DND-41 (cell line): ENCODE results near the gene RNU2-63P.

Experiments
- ATAC-seq: fragments of 200-7000 bp; cut with Tn5 transposase; 3 replicates; pipeline ENCODE4 v1.9.1; 2021; ENCODE audit warnings: low read depth; ENCODE audit not compliant: insufficient read depth
- DNase-seq: peaks from one replicate; pipeline ENCODE4 v3.0.0-alpha.2; 2020
- H2AFZ ChIP-seq: 2 replicates; pipeline ENCODE4 v1.6.0; 2012; ENCODE audit warnings: low read depth, low read length
- H3K27ac ChIP-seq: 2 replicates; pipeline ENCODE4 v1.5.1; 2012; ENCODE audit warnings: low read length, inconsistent platforms
- H3K27me3 ChIP-seq: fragments of 200-600 bp; sonication (generic); 2 replicates; pipeline ENCODE4 v1.6.0; 2012; ENCODE audit warnings: low read length, mild to moderate bottlenecking, inconsistent platforms; ENCODE audit not compliant: insufficient read depth, poor library complexity
- H3K36me3 ChIP-seq: 2 replicates; pipeline ENCODE4 v1.5.1; 2012; ENCODE audit warnings: low read length, inconsistent platforms; ENCODE audit not compliant: insufficient read depth
- H3K4me1 ChIP-seq: 2 replicates; pipeline ENCODE4 v1.5.1; 2012; ENCODE audit warnings: mild to moderate bottlenecking, low read length; ENCODE audit not compliant: insufficient read depth
- H3K4me2 ChIP-seq: 2 replicates; pipeline ENCODE4 v1.6.0; 2012; ENCODE audit warnings: mild to moderate bottlenecking, moderate library complexity, low read length, inconsistent platforms; ENCODE audit not compliant: insufficient read depth
- H3K4me3 ChIP-seq, 2 experiments: fragments of 200-600 bp in 1 of 2; shearing (Covaris generic) in 1 of 2; 2 replicates each; pipeline ENCODE4 v1.5.1; 2012 to 2016; ENCODE audit warnings: inconsistent platforms in 2 of 2, low read length in 2 of 2, mild to moderate bottlenecking in 2 of 2, low read depth in 1 of 2, moderate library complexity in 1 of 2
- H3K79me2 ChIP-seq: 2 replicates; pipeline ENCODE4 v1.6.0; 2012; ENCODE audit warnings: low read length, inconsistent platforms; ENCODE audit not compliant: insufficient read depth
- H3K9ac ChIP-seq: 2 replicates; pipeline ENCODE4 v1.6.0; 2012; ENCODE audit warnings: low read depth, mild to moderate bottlenecking, inconsistent platforms, low read length, moderate library complexity
- H3K9me3 ChIP-seq: 2 replicates; pipeline ENCODE4 v1.5.1; 2012; ENCODE audit warnings: low read length, moderate library complexity, mild to moderate bottlenecking, inconsistent platforms; ENCODE audit not compliant: insufficient read depth, severe bottlenecking
- H4K20me1 ChIP-seq: 2 replicates; pipeline ENCODE4 v1.6.0; 2012; ENCODE audit warnings: low read length; ENCODE audit not compliant: insufficient read depth
- EZH2 ChIP-seq: IDR thresholded peaks from 3 replicates; pipeline ENCODE4 v1.6.1; 2012; ENCODE audit warnings: borderline replicate concordance, low read depth, mild to moderate bottlenecking, moderate library complexity, low read length, inconsistent platforms; ENCODE audit not compliant: severe bottlenecking
- TF ChIP-seq, protein P1 (sequence below): IDR thresholded peaks from 2 replicates; pipeline ENCODE4 v1.5.1; 2012; ENCODE audit warnings: borderline replicate concordance, low read length, moderate library complexity, mild to moderate bottlenecking; ENCODE audit not compliant: poor library complexity, severe bottlenecking; ENCODE audit errors: extremely low read depth

The RNU2-63P gene

DNA sequence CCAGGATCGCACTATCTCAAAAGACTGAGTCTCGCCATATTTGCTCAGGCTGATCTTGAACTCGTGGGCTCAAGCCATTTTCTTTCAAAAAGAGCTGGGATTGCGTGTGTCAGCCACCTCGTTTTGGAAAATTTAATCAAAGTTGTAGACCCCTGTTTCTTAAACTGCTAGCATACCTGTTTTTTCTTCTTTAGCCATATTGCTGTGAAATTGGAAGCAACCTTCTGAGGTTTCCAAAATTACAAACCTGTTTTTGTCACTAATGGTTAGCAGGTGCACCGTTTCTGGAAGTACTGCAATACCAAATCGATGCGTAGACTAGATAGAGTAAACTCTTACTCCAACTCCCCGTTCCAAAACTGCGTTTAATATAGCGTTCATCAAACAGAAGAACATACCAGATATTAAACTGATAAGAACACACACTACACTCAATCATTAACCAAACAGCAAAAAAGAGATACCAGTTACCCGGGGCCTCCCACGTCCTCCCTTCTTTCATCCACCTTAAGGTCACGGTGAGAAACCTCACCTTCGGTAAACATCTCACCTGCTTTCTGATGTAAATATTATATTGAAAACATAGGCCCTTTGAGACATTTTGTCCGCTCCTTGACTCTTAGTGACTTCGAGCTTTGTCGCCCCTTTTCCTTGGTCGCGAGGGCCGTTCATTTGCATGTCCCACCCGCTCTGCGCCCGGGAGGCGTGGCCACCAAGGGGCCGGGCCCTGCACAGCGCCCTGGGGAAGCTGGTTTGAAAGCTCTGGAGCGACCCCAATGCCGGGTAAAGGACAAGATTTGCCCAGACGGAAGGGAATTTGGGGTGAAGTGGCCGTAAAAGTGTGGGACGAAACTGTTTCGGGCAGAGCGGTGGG lies at the start of gene RNU2-63P:
RNU2-63P (minus strand) TSS at position 462 of the 874 bp plus-strand sequence.
- no peaks in the 10 kb centered on the region for H3K4me1 ChIP-seq
- ATAC-seq (no peak), DNase-seq (no peak)
- TF ChIP-seq, protein P1, sequence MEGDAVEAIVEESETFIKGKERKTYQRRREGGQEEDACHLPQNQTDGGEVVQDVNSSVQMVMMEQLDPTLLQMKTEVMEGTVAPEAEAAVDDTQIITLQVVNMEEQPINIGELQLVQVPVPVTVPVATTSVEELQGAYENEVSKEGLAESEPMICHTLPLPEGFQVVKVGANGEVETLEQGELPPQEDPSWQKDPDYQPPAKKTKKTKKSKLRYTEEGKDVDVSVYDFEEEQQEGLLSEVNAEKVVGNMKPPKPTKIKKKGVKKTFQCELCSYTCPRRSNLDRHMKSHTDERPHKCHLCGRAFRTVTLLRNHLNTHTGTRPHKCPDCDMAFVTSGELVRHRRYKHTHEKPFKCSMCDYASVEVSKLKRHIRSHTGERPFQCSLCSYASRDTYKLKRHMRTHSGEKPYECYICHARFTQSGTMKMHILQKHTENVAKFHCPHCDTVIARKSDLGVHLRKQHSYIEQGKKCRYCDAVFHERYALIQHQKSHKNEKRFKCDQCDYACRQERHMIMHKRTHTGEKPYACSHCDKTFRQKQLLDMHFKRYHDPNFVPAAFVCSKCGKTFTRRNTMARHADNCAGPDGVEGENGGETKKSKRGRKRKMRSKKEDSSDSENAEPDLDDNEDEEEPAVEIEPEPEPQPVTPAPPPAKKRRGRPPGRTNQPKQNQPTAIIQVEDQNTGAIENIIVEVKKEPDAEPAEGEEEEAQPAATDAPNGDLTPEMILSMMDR = no peak
- no peak for TF ChIP-seq EZH2
- no peaks in the 10 kb centered on the region for H4K20me1 ChIP-seq
- H3K4me2 ChIP-seq = no peak within 1 kb of the TSS
- H3K79me2 ChIP-seq = no peaks in the 10 kb centered on the region
- H2AFZ ChIP-seq = no peak within 1 kb of the TSS
- no peak within 1 kb of the TSS for H3K9ac ChIP-seq
- H3K36me3 ChIP-seq = no peaks in the 10 kb centered on the region
- H3K27ac ChIP-seq = no peak within 1 kb of the TSS
- H3K27me3 ChIP-seq = no peaks in the 10 kb centered on the region
- H3K4me3 ChIP-seq = no peak within 1 kb of the TSS
- peaks cover 11% of the 10 kb centered on the region for H3K9me3 ChIP-seq

GRCh38 chr2:88061295-88061694 lies 44.9 kb upstream of the RNU2-63P start:
- no peak for ATAC-seq
- H3K27me3 ChIP-seq = no peaks in the 10 kb centered on the region
- no peaks in the 10 kb centered on the region for H3K36me3 ChIP-seq
- H3K79me2 ChIP-seq = 0 out of 2 replicates have a peak, but pooled peaks cover under 1% of the 10 kb centered on the region
- H3K4me3 ChIP-seq = no peak overlapping the region
- H3K9ac ChIP-seq = no peak overlapping the region
- H3K4me1 ChIP-seq = peaks cover 5% of the 10 kb centered on the region
- TF ChIP-seq, protein P1 = no peak
- TF ChIP-seq EZH2 = no peak
- DNase-seq = no peak
- H3K4me2 ChIP-seq = no peak overlapping the region
- H2AFZ ChIP-seq = no peak overlapping the region
- H3K27ac ChIP-seq = no peak overlapping the region
- H3K9me3 ChIP-seq = no peaks in the 10 kb centered on the region
- no peaks in the 10 kb centered on the region for H4K20me1 ChIP-seq

GRCh38 chr2:88060907-88061275 lies 44.5 kb upstream of the RNU2-63P start:
- Histone ChIP-seq H3K79me2 (0 out of 2 replicates have a peak, but pooled peaks cover 4% of the 10 kb centered on the region), H3K4me1 (peaks cover 9% of the 10 kb centered on the region)

More at GRCh38 chr2:88060907-88061275, 44.5 kb upstream of the RNU2-63P start:
- no peak overlapping the region for H3K4me3 ChIP-seq
- H3K27me3 ChIP-seq = no peaks in the 10 kb centered on the region
- ATAC-seq = no peak
- no peaks in the 10 kb centered on the region for H4K20me1 ChIP-seq
- TF ChIP-seq EZH2 = no peak
- TF ChIP-seq, protein P1 = no peak
- no peak for DNase-seq
- H3K36me3 ChIP-seq = no peaks in the 10 kb centered on the region
- no peak overlapping the region for H3K9ac ChIP-seq
- no peaks in the 10 kb centered on the region for H3K9me3 ChIP-seq
- no peak overlapping the region for H2AFZ ChIP-seq
- no peak overlapping the region for H3K4me2 ChIP-seq
- H3K27ac ChIP-seq = no peak overlapping the region
